HepG2 (cell line): Measurements from ENCODE around the gene EEA1. TPM values are rescaled to one million over a fixed set of nuclear protein-coding genes. Genes with fewer than 3 reads are reported as not detected.

ENCODE experiments used
- ATAC-seq: fragments of 200-7000 bp; cut with Tn5 transposase; 3 replicates; pipeline ENCODE4 v1.9.1; 2020; ENCODE audit warnings: mild to moderate bottlenecking, moderate library complexity
- BruUV-seq: library from RNA; stranded (reverse); fragments of 400-500 nt; replicated peaks from 2 replicates; lab custom pipeline; 2021; lab: Mats Ljungman, UMichigan
- CTCF ChIA-PET: fragments of 300-600 bp; formaldehyde crosslinking; extraction: SDS; loops from one replicate; lab custom pipeline; 2021; ENCODE audit warnings: low total read pairs, inconsistent platforms, low intra/inter-chr PET ratio; lab: Yijun Ruan, JAX
- POLR2A ChIA-PET: fragments of 350-600 bp; sonication (Branson Sonifier 250); formaldehyde crosslinking; loops from one replicate; lab custom pipeline; 2020; ENCODE audit warnings: antibody characterized with exemption, inconsistent platforms; lab: Yijun Ruan, JAX
- DNase-seq: peaks from one replicate; pipeline ENCODE4 v3.0.0-alpha.2; 2015; ENCODE audit warnings: low spot score
- FAIRE-seq: peaks from 3 replicates; lab custom pipeline; 2011; peaks lifted over from hg19 to GRCh38; lab: Jason Lieb, UNC
- H2AFZ ChIP-seq: one replicate; pipeline ENCODE4 v1.6.1; 2011; ENCODE audit warnings: low read length, inconsistent platforms
- H3K27ac ChIP-seq: fragments of 300-600 bp; 3 replicates; pipeline ENCODE4 v1.8.0; 2011; ENCODE audit warnings: mixed run types, mild to moderate bottlenecking, mixed read lengths, low read length, inconsistent platforms; ENCODE audit not compliant: insufficient read depth; ENCODE audit errors: extremely low read length
- H3K27me3 ChIP-seq, 2 experiments: fragments of 200-600 bp in 1 of 2; 2 replicates in 1 of 2; 3 replicates in 1 of 2; pipeline versions ENCODE4 v1.6.0 to v1.8.0; 2011; ENCODE audit warnings: low read length in 2 of 2, mild to moderate bottlenecking in 2 of 2, moderate library complexity in 2 of 2, inconsistent platforms in 1 of 2; ENCODE audit not compliant: insufficient read depth in 2 of 2, control insufficient read depth in 1 of 2
- H3K36me3 ChIP-seq, 2 experiments: fragments of 200-600 bp in 1 of 2; replicated peaks in 1 of 2; 2 replicates in 1 of 2; 3 replicates in 1 of 2; pipeline versions ENCODE4 v1.5.1 to v1.8.0; 2011; ENCODE audit warnings: low read length in 2 of 2, inconsistent platforms in 1 of 2; ENCODE audit not compliant: insufficient read depth in 2 of 2, control insufficient read depth in 1 of 2
- H3K4me1 ChIP-seq: 2 replicates; pipeline ENCODE4 v1.5.1; 2012; ENCODE audit warnings: low read length, inconsistent platforms; ENCODE audit not compliant: insufficient read depth
- H3K4me2 ChIP-seq: 2 replicates; pipeline ENCODE4 v1.6.0; 2011; ENCODE audit warnings: low read depth, low read length, inconsistent platforms
- H3K4me3 ChIP-seq, 3 experiments: fragments of 200-600 bp in 1 of 3; sonication (generic), shearing (Covaris generic) in 1 of 3; replicated peaks in 1 of 3; 2 replicates each; pipeline ENCODE4 v1.5.1; 2011 to 2016; ENCODE audit warnings: low read length in 3 of 3, inconsistent platforms in 2 of 3, low read depth in 2 of 3, mild to moderate bottlenecking in 2 of 3, control low read depth in 1 of 3, mixed read lengths in 1 of 3; ENCODE audit not compliant: insufficient read depth in 1 of 3
- H3K79me2 ChIP-seq: one replicate; pipeline ENCODE4 v1.6.1; 2011; ENCODE audit warnings: low read length, inconsistent platforms; ENCODE audit not compliant: insufficient read depth
- H3K9ac ChIP-seq: 2 replicates; pipeline ENCODE4 v1.6.0; 2011; ENCODE audit warnings: mild to moderate bottlenecking, low read depth, low read length, inconsistent platforms; ENCODE audit not compliant: insufficient read depth
- H3K9me3 ChIP-seq: 2 replicates; pipeline ENCODE4 v1.5.1; 2012; ENCODE audit warnings: mild to moderate bottlenecking, low read length
- H4K20me1 ChIP-seq: 2 replicates; pipeline ENCODE4 v1.6.0; 2011; ENCODE audit warnings: inconsistent platforms, mild to moderate bottlenecking, low read length, moderate library complexity; ENCODE audit not compliant: insufficient read depth
- CBX2 ChIP-seq, 2 experiments: fragments of 200-600 bp in 1 of 2; sonication (generic); formaldehyde crosslinking in 1 of 2; IDR thresholded peaks; 2 replicates each; pipeline versions ENCODE4 v1.7.0 to v1.8.1; 2018 to 2022; ENCODE audit warnings: low read depth in 2 of 2, low read length in 1 of 2, mild to moderate bottlenecking in 1 of 2, missing genetic modification reagents in 1 of 2
- ETV6 ChIP-seq: sonication (generic); formaldehyde crosslinking; conservative IDR thresholded peaks from 2 replicates; pipeline ENCODE4 v1.4.0; 2020; ENCODE audit warnings: missing genetic modification reagents
- KLF11 ChIP-seq: IDR thresholded peaks from 2 replicates; pipeline ENCODE4 v1.6.1; 2016; ENCODE audit warnings: missing compliant biosample characterization
- MATR3 ChIP-seq: sonication (generic); formaldehyde crosslinking; IDR thresholded peaks from 2 replicates; pipeline ENCODE4 v1.4.0; 2020; ENCODE audit warnings: missing genetic modification reagents
- NONO ChIP-seq, 2 experiments: fragments of 450-650 bp in 1 of 2; sonication (generic) in 1 of 2; formaldehyde crosslinking in 1 of 2; IDR thresholded peaks in 1 of 2; conservative IDR thresholded peaks in 1 of 2; 2 replicates each; pipeline versions ENCODE4 v1.6.1 to v1.8.0; 2017 to 2022; ENCODE audit warnings: mild to moderate bottlenecking in 1 of 2, missing genetic modification reagents in 1 of 2, moderate library complexity in 1 of 2
- REPIN1 ChIP-seq: sonication (generic); formaldehyde crosslinking; IDR thresholded peaks from 2 replicates; pipeline ENCODE4 v1.8.0; 2022; ENCODE audit warnings: missing genetic modification reagents, low read depth, mild to moderate bottlenecking, borderline replicate concordance
- ZBTB3 ChIP-seq: sonication (generic); formaldehyde crosslinking; IDR thresholded peaks from 2 replicates; pipeline ENCODE4 v1.4.0; 2020; ENCODE audit warnings: low read depth, mild to moderate bottlenecking, moderate library complexity, missing genetic modification reagents, borderline replicate concordance
- ZNF224 ChIP-seq: sonication (generic); formaldehyde crosslinking; IDR thresholded peaks from 2 replicates; pipeline ENCODE4 v1.5.0; 2020; ENCODE audit warnings: mild to moderate bottlenecking, missing genetic modification reagents
- ZNF33B ChIP-seq: sonication (generic); formaldehyde crosslinking; IDR thresholded peaks from 2 replicates; pipeline ENCODE4 v1.5.1; 2020; ENCODE audit warnings: mild to moderate bottlenecking, missing genetic modification reagents
- ZNF546 ChIP-seq: sonication (generic); formaldehyde crosslinking; conservative IDR thresholded peaks from 2 replicates; pipeline ENCODE4 v1.8.1; 2023; ENCODE audit warnings: mild to moderate bottlenecking, missing genetic modification reagents
- ZNF7 ChIP-seq: IDR thresholded peaks from 2 replicates; pipeline ENCODE4 v1.6.1; 2016; ENCODE audit warnings: missing biosample characterization, missing genetic modification reagents
- ZNF746 ChIP-seq: sonication (generic); formaldehyde crosslinking; IDR thresholded peaks from 2 replicates; pipeline ENCODE4 v1.8.0; 2022; ENCODE audit warnings: mild to moderate bottlenecking, missing genetic modification reagents
- WGBS: methylation state at CpG from one replicate; pipeline ENCODE4 v1.1.6; 2017; ENCODE audit warnings: low lambda C conversion rate; 5-methylcytosine and 5-hydroxymethylcytosine counted together
- in situ Hi-C: cut with HindIII; loops from 2 replicates; pipeline ENCODE4 v1.10.0; 2017; ENCODE audit warnings: low pct_unique_long_range_greater_than_20kb; ENCODE audit not compliant: extremely low pct_ligation_motif_present
- intact Hi-C: fragments of 100-400 bp; cut with micrococcal nuclease; formaldehyde crosslinking; loops from one replicate; pipeline ENCODE4 v1.10.0; 2022; ENCODE audit not compliant: unreplicated experiment
- polyA plus RNA-seq, 8 experiments: library from polyadenylated mRNA; depleted of rRNA in 3 of 8; stranded (reverse) in 7 of 8; unstranded in 1 of 8; fragments of >200 nt; fragmentation: Illumina TruSeq in 4 of 8; extraction: Trizol in 4 of 8; gene quantifications; 2 replicates each; pipeline versions ENCODE4 v1.2.1 to v1.2.3, GENCODE V29; 2011 to 2016; ENCODE audit warnings: low read depth in 4 of 8, missing spikeins in 1 of 8, mixed read lengths in 1 of 8; ENCODE audit not compliant: insufficient read depth in 1 of 8
- total RNA-seq, 5 experiments: library from RNA; depleted of rRNA; stranded (reverse); fragments of >200 nt; fragmentation: Illumina TruSeq; extraction: Trizol; gene quantifications; 2 replicates each; pipeline ENCODE4 v1.2.3, GENCODE V29; 2016; ENCODE audit warnings: low read depth in 1 of 5
- TF ChIP-seq, protein P1 (sequence below): sonication (generic); formaldehyde crosslinking; IDR thresholded peaks from 2 replicates; pipeline ENCODE4 v1.4.0; 2020; ENCODE audit warnings: missing genetic modification reagents
- TF ChIP-seq, protein P2 (sequence below): IDR thresholded peaks from 2 replicates; pipeline ENCODE4 v1.6.1; 2016; ENCODE audit warnings: mild to moderate bottlenecking, missing biosample characterization, missing genetic modification reagents

EEA1 gene
- total and polyA plus RNA-seq, 2 of the 13 experiments (the other 11 are each of a cell fraction or from before 2014, with no cell fraction given) = 5.0 to 19.3 TPM

DNA sequence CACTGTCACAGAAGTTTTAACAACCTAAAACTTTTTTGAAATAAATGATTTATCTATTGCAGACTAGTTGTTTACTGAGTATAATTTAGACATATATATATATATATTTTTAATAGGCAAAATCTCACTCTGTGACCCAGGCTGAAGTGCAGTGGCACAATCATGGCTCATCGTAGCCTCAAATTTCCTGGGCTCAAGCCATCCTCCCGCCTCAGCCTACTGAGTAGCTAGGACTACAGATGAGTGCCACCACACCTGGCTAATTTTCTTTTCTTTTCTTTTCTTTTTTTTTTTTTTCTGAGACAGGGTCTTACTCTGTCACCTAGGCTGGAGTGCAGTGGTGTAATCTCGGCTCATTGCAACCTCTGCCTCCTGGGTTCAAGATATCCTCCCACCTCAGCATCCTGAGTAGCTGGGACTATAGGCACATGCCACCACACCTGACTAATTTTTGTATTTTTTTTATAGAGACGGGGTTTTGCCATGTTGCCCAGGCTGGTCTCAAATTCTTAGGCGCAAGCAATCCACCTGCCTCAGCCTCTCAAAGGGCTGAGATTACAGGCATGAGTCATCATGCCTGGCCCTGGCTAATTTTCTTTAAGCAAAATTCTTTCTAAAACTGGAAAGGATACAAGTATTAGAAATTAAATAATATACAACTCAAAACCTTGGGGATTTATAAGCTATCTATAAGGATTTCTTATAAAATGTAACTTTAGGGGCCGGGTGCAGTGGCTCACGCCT is 23.1 kb downstream of the EEA1 start (continued):
- no peak for TF ChIP-seq NONO (IDR thresholded peaks at IDR 0.05)
- no peak for TF ChIP-seq NONO (CRISPR knock-in tag; conservative IDR thresholded peaks at IDR 0.05)
- no peak for TF ChIP-seq ZNF546 (CRISPR knock-in tag)
- no peak for TF ChIP-seq REPIN1 (CRISPR knock-in tag)
- TF ChIP-seq CBX2 (IDR thresholded peaks at IDR 0.05; ENCODE audit: low read depth, low read length) = no peak
- TF ChIP-seq CBX2 (CRISPR knock-in tag; IDR thresholded peaks at IDR 0.05; ENCODE audit: low read depth) = no peak
- TF ChIP-seq, protein P1, sequence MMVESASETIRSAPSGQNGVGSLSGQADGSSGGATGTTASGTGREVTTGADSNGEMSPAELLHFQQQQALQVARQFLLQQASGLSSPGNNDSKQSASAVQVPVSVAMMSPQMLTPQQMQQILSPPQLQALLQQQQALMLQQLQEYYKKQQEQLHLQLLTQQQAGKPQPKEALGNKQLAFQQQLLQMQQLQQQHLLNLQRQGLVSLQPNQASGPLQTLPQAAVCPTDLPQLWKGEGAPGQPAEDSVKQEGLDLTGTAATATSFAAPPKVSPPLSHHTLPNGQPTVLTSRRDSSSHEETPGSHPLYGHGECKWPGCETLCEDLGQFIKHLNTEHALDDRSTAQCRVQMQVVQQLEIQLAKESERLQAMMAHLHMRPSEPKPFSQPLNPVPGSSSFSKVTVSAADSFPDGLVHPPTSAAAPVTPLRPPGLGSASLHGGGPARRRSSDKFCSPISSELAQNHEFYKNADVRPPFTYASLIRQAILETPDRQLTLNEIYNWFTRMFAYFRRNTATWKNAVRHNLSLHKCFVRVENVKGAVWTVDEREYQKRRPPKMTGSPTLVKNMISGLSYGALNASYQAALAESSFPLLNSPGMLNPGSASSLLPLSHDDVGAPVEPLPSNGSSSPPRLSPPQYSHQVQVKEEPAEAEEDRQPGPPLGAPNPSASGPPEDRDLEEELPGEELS (CRISPR knock-in tag) = no peak
- TF ChIP-seq, all 625 proteins: peak for 0

DNA sequence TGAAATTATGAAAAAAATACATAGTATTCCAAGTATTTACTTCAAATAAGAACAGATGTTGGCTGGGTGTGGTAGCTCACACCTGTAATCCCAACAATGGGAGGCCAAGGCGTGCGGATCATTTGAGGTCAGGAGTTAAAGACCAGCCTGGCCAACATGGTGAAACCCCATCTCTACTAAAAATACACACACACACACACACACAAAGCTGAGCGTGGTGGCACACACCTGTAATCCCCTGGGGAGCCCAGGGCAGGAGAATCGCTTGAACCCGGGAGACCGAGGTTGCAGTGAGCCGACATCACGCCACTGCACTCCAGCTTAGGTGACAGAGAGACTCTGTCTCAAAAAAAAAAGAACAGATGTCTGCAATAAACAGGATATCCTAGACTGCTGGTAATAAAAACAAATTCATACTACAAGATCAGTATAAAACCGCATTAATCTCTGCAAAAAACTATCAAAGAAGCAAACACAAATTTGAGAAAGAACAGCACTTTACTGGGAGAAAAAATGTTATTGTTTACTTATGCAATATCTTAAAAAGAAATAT is 23.8 kb downstream of the EEA1 start:
- Histone ChIP-seq H3K9ac (no peak overlapping the region), H3K4me3 (no peak overlapping the region), H2AFZ (no peak overlapping the region), H4K20me1 (no peaks in the 10 kb centered on the region), H3K27me3 (no peaks in the 10 kb centered on the region; a peak in 1 of 5 replicates), H3K9me3 (peaks cover 9% of the 10 kb centered on the region; the same call in 1 of the 2 replicates), H3K36me3 (no peaks in the 10 kb centered on the region), H3K4me2 (no peak overlapping the region), H3K4me1 (peaks cover under 1% of the 10 kb centered on the region; the same call in 1 of the 2 replicates), H3K27ac (no peak overlapping the region)
- intact Hi-C loops (no loop called here), in situ Hi-C loops (no loop called here)
- WGBS = 98% methylated on average over 9 of the region's 9 CpGs
- CTCF ChIA-PET = no interaction called here
- POLR2A ChIA-PET = no interaction called here
- FAIRE-seq (no peak), ATAC-seq (no peak), DNase-seq (no peak)
- no TSS peak for BruUV-seq
- TF ChIP-seq, protein P2, sequence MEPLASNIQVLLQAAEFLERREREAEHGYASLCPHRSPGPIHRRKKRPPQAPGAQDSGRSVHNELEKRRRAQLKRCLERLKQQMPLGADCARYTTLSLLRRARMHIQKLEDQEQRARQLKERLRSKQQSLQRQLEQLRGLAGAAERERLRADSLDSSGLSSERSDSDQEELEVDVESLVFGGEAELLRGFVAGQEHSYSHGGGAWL (CRISPR knock-in tag) = no peak
- TF ChIP-seq ETV6 = no peak
- TF ChIP-seq KLF11 = no peak
- TF ChIP-seq ZNF224 (CRISPR knock-in tag) = no peak
- TF ChIP-seq ZNF33B (CRISPR knock-in tag) = no peak
- TF ChIP-seq ZNF7 (CRISPR knock-in tag) = no peak
- TF ChIP-seq ZNF746 (CRISPR knock-in tag) = no peak
- TF ChIP-seq MATR3 (CRISPR knock-in tag) = no peak
- no peak for TF ChIP-seq ZBTB3 (CRISPR knock-in tag)
- TF ChIP-seq, all 625 proteins: peak for 0
- H3K79me2 ChIP-seq = peaks cover 70% of the 10 kb centered on the region
